SKM-1 (cell line): ENCODE data around the gene ATP2B3.
A peak's percentile ranks its signal among the peaks of the same experiment; 100 is the strongest.

Source experiments
- DNase-seq: peaks from one replicate; lab custom pipeline; 2025; ENCODE audit not compliant: unreplicated experiment; lab: John Stamatoyannopoulos, UW

The ATP2B3 gene

DNA sequence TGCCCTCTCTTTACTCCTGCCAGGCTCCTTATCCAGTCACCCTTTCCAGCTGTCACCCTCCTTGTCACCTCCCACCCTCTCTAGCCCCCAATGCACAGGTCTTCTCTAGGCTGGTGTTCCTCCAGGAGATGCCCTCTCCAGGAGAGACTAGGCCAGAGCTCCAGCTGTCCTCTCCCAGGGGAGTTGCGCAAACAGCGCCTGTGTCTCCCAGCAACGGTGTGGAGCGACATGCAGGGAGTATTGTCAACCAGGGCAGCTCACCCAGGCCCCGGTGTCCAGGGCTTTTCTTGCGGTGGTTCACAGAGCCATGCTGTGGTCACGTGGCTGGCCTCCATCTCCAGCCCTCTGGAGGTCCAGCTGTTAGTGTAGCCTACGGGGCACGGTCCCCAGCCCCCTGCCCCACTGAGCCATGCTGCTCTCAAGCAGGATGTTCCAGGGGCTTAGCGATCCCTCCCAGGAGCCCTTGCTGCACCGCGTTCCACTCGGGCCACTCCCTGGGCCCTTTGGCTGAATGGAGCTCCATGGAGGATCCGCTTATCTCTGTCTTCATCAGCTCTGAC lies 46.7 kb downstream of the ATP2B3 start:
- DNase-seq: no peak

- DNase-seq: no peak
Observed at GRCh38 chrX:153565996-153566580, 48.6 kb downstream of the ATP2B3 start.

DNA sequence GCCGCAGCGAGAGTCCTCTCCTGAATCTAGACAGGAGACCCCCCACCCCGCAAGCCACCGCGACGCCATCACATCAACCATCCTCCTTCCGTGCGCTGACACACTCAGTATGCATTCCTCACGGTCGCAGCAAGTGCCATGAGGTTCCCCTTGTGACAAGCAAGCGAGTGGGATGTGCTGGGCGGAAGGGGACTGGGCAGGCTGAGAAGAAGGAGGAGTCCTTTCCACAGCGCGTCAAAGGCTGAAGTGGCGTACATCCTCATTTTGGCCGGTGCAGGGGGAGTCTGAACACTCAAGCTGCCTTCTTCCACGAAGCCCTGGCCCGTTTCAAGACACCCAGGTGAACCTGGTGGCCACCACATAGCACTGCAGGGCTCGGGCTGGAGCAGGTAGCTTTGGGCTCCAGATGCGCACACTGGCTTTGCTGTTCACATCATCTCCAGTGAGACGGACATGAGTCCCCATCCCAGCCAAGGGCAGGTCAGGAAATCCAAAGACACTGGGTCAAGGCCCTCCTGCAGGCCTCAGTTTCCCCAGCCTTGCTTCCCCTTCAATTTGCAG lies 51.1 kb downstream of the ATP2B3 start:
- no peak for DNase-seq

- peak; percentile 49 for DNase-seq
Observed at GRCh38 chrX:153569475-153569874, 52.0 kb downstream of the ATP2B3 start.

DNA sequence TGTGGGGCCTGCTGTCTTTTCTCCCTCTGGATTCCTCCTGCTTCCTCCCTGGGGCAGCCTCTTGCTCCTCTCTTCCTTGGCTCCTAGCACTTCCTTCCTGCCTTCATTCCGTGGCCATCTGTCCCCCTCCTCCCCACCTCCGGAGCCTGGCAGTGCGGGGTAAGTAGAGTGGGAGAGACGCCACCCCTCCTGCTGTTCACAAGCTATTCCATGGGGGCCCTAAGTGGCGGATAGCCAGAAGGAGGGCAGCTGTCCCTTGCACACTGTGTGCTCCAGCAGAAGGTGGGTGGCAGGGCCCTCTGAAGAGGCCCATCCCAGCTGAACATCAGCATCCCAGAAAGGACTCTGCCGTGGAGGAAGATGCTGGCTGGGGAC lies 54.1 kb downstream of the ATP2B3 start:
- DNase-seq: no peak

- no peak for DNase-seq
Observed at GRCh38 chrX:153572601-153573000, 55.2 kb downstream of the ATP2B3 start.

GRCh38 chrX:153573984-153574383 lies 56.5 kb downstream of the ATP2B3 start:
- no peak for DNase-seq

DNA sequence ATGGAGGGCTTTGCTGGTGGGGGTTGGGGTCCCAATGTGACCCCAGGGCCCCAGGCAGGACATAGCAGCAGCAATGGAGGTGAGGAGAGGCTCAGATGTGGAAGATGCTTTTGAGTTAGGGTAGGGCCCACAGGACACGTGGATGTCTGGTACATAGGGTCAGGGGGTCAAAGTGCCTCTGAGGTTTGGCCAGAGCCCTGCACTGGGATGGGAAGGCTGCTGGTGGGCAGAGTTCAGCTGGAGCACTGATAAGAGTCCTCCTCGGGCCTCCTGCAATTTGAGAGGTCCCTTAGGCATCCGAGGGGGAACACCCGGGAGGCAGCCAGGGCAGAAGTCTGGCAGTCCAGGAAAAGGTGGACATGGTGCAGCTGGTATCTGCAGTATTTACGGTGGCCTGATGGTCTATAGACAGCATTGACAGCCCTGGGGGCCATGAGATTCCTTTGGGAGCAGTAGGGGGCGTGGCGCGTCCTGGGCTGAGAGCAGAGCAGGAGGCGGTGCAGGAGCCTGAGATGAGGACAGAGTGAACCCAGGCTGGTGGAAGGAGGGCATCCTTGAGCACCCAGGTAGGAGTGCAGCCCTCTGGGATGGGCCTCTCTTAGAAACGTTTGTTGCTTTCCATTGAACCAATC lies 58.9 kb downstream of the ATP2B3 start:
- no peak for DNase-seq

- no peak for DNase-seq
Observed at GRCh38 chrX:153576961-153577360, 59.5 kb downstream of the ATP2B3 start.

- no peak for DNase-seq
Observed at GRCh38 chrX:153578200-153578835, 60.9 kb downstream of the ATP2B3 start.

- DNase-seq: no peak
Observed at GRCh38 chrX:153578889-153579288, 61.4 kb downstream of the ATP2B3 start.

- DNase-seq: no peak
Observed at GRCh38 chrX:153580700-153581386, 63.4 kb downstream of the ATP2B3 start.

DNA sequence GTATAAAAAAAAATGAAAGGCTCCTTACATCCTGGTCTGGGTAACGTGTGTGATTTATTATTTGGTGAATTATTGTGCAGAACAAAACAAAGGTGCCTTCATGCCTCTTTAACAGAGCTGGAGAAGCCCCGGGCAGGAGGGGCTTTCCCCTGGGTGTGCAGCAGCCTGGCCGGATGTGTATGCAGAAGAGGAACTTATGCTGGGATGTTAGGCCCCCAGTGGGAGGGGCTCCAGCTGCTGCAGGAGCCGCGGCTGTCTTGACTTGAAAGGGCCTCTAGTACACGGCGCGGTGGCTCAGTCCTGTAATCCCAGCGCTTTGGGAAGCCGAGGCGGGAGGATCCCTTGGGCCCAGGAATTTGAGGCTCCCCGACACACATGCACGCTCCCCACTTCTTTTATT lies 65.5 kb downstream of the ATP2B3 start:
- peak; percentile 3 for DNase-seq

GRCh38 chrX:153583433-153583832 lies 66.0 kb downstream of the ATP2B3 start:
- no peak for DNase-seq

DNA sequence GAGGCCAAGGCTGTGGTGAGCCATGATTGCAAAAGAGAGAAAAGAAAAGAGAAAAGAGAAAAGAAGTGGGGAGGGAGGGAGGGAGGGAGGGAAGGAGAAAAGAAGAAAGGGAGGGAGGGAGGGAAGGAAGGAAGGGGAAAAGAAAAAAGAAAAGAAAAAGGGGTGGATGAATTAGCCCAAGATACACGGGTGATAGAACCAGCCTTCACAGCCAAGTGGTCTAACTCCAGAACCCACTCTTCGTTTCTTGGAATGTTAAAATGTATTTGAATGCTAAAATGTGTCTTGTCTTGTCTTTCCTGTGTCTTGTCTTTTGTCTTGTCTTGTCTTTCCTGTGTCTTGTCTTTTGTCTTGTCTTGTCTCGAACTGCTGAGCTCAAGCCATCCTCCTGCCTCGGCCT lies 68.4 kb downstream of the ATP2B3 start:
- no peak for DNase-seq

DNA sequence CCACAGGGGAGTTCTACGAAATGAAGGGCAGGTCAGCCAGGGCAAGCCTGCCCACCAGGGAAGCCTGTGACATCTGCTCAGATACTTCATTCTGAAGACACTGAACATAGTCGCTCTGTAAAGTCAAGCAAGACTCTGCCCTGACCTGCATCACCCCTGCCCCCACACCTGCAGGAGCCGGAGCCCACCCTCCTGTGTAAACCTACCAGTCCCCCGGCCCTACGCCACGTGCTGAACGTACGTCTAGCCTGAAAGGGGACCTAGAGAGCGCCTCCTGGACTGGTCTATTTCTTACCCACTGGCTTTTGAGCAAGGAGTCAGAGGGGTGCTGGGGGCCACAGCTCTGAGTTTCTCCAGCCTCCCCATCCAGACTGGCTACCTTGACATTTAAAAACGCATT lies 69.9 kb downstream of the ATP2B3 start:
- no peak for DNase-seq

DNA sequence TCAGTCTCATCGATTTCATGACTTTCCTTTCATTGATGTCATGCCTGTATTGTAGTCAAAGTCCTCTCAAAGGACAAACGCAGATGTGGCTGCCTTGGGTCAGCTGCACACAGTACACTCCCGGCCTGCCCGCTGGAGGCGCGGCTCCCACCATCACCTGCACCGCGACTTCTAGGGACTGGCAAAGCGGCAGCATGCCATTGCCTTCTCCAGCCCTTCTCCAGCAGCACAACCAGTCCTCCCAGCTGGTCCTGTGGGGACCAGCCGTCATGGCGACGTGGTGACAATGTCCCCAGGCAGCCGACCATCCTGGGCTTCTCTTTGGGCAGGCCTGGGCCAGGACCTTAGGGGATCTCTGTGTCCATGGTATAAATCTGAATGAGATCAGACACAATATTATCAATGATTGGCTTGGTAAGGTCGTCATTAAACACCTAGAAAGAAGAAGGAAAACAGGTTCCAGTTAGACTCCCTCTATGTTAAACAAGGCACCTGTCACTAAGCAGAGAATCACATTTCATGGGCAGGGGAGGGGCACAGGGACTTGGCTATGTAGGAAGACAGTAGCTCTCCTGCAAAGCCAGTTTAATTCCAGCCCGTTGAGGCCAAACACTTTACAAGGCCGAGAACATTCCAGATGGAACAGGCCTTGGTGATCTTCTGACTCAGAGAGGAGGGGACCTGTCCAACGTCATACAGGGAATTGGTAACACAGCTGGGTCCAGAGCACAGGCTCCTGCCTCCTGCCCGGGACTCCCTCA lies 70.8 kb downstream of the ATP2B3 start:
- no peak for DNase-seq

DNA sequence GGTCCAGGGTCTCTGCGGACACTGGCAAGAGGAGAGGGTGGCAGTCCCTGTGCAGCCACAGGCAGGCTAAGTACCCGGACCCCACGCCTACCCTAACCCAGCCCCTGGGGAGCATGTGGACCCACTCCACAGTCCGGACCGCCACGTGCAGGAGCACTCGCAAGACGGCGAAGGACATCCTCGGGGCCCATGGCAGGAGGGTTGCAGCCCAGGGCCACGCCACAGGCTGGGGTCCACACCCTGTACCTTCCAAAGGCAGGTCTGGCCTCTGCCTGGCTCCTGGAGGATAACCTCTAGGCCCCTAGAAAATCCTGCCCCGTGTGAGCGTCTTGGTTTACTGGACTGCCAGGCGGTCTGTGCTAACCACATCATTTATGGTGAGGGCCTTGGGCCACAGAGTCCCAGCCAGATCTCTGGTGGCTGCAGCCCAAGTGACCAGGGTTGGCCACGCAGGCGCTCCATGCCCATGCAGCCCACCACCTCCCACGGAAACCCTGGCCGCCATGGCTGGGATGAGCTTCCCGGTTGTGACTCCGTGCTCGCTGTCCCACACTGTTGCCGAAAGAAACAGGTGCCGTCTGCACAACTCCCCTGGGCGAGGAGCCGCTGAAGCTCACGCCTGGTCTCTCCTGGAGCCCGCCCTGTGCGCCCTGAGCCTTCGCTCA lies 71.5 kb downstream of the ATP2B3 start:
- no peak for DNase-seq

GRCh38 chrX:153590961-153591956 lies 73.8 kb downstream of the ATP2B3 start:
- DNase-seq: no peak
